ENCODE results near the gene KCNMB1. TPM values are rescaled to one million over a fixed set of nuclear protein-coding genes. Genes with fewer than 3 reads are reported as not detected.
A peak's percentile ranks its signal among the peaks of the same experiment; 100 is the strongest.

KCNMB1 gene
- total and polyA plus RNA-seq, 3 experiments from 2014 or later, result not detected

GRCh38 chr5:170402508-170402907, 13.3 kb upstream of the KCNMB1 start:
- H3K27ac Mint-ChIP-seq, result no peak overlapping the region
- ChIA-PET POLR2A (no interaction called here), CTCF (no interaction called here)
- no peak overlapping the region for H3K27ac ChIP-seq (ENCODE audit: low read depth, low read length)
- H3K4me1 ChIP-seq (ENCODE audit: insufficient read depth, low read length), result no peaks in the 10 kb centered on the region
- DNase-seq, result no peak
- no peak overlapping the region for H3K4me3 ChIP-seq (ENCODE audit: low read length)
- H3K27me3 ChIP-seq (ENCODE audit: insufficient read depth, low read length, poor library complexity, severe bottlenecking), result no peaks in the 10 kb centered on the region
- no peak overlapping the region for H3K4me3 Mint-ChIP-seq
- no peaks in the 10 kb centered on the region for H3K36me3 Mint-ChIP-seq
- H3K36me3 ChIP-seq (ENCODE audit: insufficient read depth, low read length), result no peaks in the 10 kb centered on the region
- H3K9me3 Mint-ChIP-seq, result no peaks in the 10 kb centered on the region
- no peaks in the 10 kb centered on the region for H3K9me3 ChIP-seq (ENCODE audit: low read length)
- no peaks in the 10 kb centered on the region for H3K4me1 Mint-ChIP-seq
- H3K27me3 Mint-ChIP-seq, result peaks cover 5 to 8% of the 10 kb centered on the region in 2 donors

DNA sequence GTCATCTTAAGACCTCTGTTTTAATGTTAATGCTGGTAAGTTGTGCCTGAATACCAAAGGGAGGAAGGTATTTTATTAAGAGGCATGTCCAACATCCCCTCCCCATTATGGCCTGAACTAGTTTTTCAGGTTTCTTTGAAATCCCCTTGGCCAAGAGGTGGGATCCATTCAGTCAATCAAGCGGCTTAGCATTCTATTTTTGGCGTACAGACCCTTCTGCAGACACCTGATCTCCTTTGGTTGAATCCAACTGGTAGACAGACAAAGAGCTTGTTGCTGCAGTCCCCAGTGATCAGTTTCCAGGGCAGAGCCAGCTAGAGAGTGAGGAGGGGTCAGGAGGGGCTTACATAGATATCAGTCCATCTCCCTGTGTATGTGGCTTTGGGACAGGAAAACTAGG, 7.9 kb upstream of the KCNMB1 start:
- CTCF ChIA-PET, result no interaction called here
- Histone ChIP-seq H3K36me3 (ENCODE audit: insufficient read depth, low read length) (no peaks in the 10 kb centered on the region), H3K4me1 (ENCODE audit: insufficient read depth, low read length) (peaks cover 16% of the 10 kb centered on the region), H3K27me3 (ENCODE audit: insufficient read depth, low read length, poor library complexity, severe bottlenecking) (no peaks in the 10 kb centered on the region), H3K4me3 (ENCODE audit: low read length) (no peak overlapping the region), H3K9me3 (ENCODE audit: low read length) (no peaks in the 10 kb centered on the region), H3K27ac (ENCODE audit: low read depth, low read length) (no peak overlapping the region)
- H3K4me1 Mint-ChIP-seq, result peaks cover 12 to 17% (median 14%) of the 10 kb centered on the region in 3 donors
- no peaks in the 10 kb centered on the region for H3K9me3 Mint-ChIP-seq
- POLR2A ChIA-PET, result no interaction called here
- H3K36me3 Mint-ChIP-seq, result no peaks in the 10 kb centered on the region
- no peak for DNase-seq
- H3K27ac Mint-ChIP-seq, result no peak overlapping the region
- peaks cover 6 to 7% of the 10 kb centered on the region in 2 donors for H3K27me3 Mint-ChIP-seq
- H3K4me3 Mint-ChIP-seq, result no peak overlapping the region

DNA sequence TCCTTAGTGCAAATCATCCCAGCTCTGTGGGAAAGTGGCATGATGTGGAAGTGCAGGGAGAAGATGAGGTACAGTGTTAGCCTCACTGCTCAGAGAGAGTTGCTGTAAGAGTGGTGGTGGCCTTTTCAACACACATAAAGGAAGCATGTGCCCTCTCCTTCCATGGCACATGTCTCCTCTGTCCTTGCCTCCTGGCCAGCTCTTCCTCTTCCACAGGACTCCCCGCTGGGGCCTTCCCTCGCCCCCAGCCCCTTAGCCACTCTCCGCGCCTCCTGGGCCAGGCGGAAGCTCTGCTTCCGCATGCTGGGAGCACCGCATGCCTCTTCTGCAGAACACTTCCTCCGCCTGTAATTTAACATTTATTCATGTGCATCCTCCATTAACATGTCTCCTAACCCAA, 4.8 kb upstream of the KCNMB1 start:
- POLR2A ChIA-PET, result no interaction called here
- Histone ChIP-seq H3K4me1 (ENCODE audit: insufficient read depth, low read length) (peaks cover 16% of the 10 kb centered on the region), H3K27ac (ENCODE audit: low read depth, low read length) (no peak overlapping the region), H3K9me3 (ENCODE audit: low read length) (no peaks in the 10 kb centered on the region), H3K36me3 (ENCODE audit: insufficient read depth, low read length) (no peaks in the 10 kb centered on the region), H3K4me3 (ENCODE audit: low read length) (peak overlapping the region; percentile 19), H3K27me3 (ENCODE audit: insufficient read depth, low read length, poor library complexity, severe bottlenecking) (no peaks in the 10 kb centered on the region)
- CTCF ChIA-PET, result no interaction called here
- Mint-ChIP-seq H3K36me3 (no peaks in the 10 kb centered on the region), H3K4me3 (peak overlapping the region in 1 of 7 donors; percentile 47), H3K9me3 (no peaks in the 10 kb centered on the region), H3K27me3 (peaks cover 7 to 15% of the 10 kb centered on the region in 2 donors), H3K4me1 (peaks cover 12 to 18% (median 17%) of the 10 kb centered on the region in 3 donors), H3K27ac (peak overlapping the region in 2 of 8 donors; percentile 4 to 73)
- no peak for DNase-seq

- Histone ChIP-seq H3K4me3 (ENCODE audit: low read length) (peak overlapping the region; percentile 19), H3K36me3 (ENCODE audit: insufficient read depth, low read length) (no peaks in the 10 kb centered on the region), H3K4me1 (ENCODE audit: insufficient read depth, low read length) (peaks cover 16% of the 10 kb centered on the region), H3K9me3 (ENCODE audit: low read length) (no peaks in the 10 kb centered on the region), H3K27ac (ENCODE audit: low read depth, low read length) (no peak overlapping the region), H3K27me3 (ENCODE audit: insufficient read depth, low read length, poor library complexity, severe bottlenecking) (no peaks in the 10 kb centered on the region)
- no peak for DNase-seq
- peaks cover 5 to 21% of the 10 kb centered on the region in 2 donors for H3K27me3 Mint-ChIP-seq
- H3K27ac Mint-ChIP-seq, result peak overlapping the region in 7 of 8 donors; percentile 19 to 81 (median 51)
- H3K9me3 Mint-ChIP-seq, result no peaks in the 10 kb centered on the region
- H3K36me3 Mint-ChIP-seq, result no peaks in the 10 kb centered on the region
- H3K4me3 Mint-ChIP-seq, result peak overlapping the region in 5 of 7 donors; percentile 47 to 61 (median 57)
- CTCF ChIA-PET, result no interaction called here
- peaks cover 12 to 18% (median 17%) of the 10 kb centered on the region in 3 donors for H3K4me1 Mint-ChIP-seq
- POLR2A ChIA-PET, result no interaction called here
These were observed 4.1 kb upstream of the KCNMB1 start for GRCh38 chr5:170393235-170393634.

GRCh38 chr5:170390472-170390871, 1.3 kb upstream of the KCNMB1 start:
- Histone ChIP-seq H3K4me3 (ENCODE audit: low read length) (no peak overlapping the region), H3K27ac (ENCODE audit: low read depth, low read length) (no peak overlapping the region), H3K36me3 (ENCODE audit: insufficient read depth, low read length) (no peaks in the 10 kb centered on the region), H3K4me1 (ENCODE audit: insufficient read depth, low read length) (peaks cover 16% of the 10 kb centered on the region), H3K9me3 (ENCODE audit: low read length) (no peaks in the 10 kb centered on the region), H3K27me3 (ENCODE audit: insufficient read depth, low read length, poor library complexity, severe bottlenecking) (no peaks in the 10 kb centered on the region)
- ChIA-PET POLR2A (no interaction called here), CTCF (no interaction called here)
- no peaks in the 10 kb centered on the region for H3K36me3 Mint-ChIP-seq
- H3K4me1 Mint-ChIP-seq, result peaks cover 12 to 18% (median 17%) of the 10 kb centered on the region in 3 donors
- DNase-seq, result no peak
- peaks cover 10 to 37% of the 10 kb centered on the region in 2 donors for H3K27me3 Mint-ChIP-seq
- no peak overlapping the region for H3K27ac Mint-ChIP-seq
- H3K9me3 Mint-ChIP-seq, result no peaks in the 10 kb centered on the region
- H3K4me3 Mint-ChIP-seq, result no peak overlapping the region

DNA sequence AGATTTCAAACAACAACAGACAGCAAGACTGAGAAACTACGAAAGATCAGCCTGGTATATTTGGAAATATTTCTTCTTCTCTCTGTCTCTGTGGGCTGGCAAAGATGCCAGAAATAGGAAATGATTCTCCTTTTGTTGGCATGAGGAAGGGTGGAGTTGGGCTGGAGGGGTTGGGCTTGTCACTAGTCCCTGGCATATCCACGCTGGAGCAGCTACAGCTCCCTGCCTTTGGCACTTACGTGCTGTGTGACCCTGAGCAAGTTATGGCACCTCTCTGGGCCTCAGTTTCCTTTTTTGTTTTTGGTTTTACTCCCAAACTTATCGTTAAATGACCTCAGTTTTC, 354 bp upstream of the KCNMB1 start:
- H3K9me3 Mint-ChIP-seq, result no peaks in the 10 kb centered on the region
- Histone ChIP-seq H3K36me3 (ENCODE audit: insufficient read depth, low read length) (no peaks in the 10 kb centered on the region), H3K9me3 (ENCODE audit: low read length) (no peaks in the 10 kb centered on the region), H3K27ac (ENCODE audit: low read depth, low read length) (no peak overlapping the region), H3K4me1 (ENCODE audit: insufficient read depth, low read length) (peaks cover 16% of the 10 kb centered on the region), H3K4me3 (ENCODE audit: low read length) (no peak overlapping the region), H3K27me3 (ENCODE audit: insufficient read depth, low read length, poor library complexity, severe bottlenecking) (no peaks in the 10 kb centered on the region)
- H3K27me3 Mint-ChIP-seq, result peaks cover 10 to 32% of the 10 kb centered on the region in 2 donors
- ChIA-PET POLR2A (no interaction called here), CTCF (no interaction called here)
- H3K4me1 Mint-ChIP-seq, result peaks cover 12 to 18% (median 17%) of the 10 kb centered on the region in 3 donors
- H3K27ac Mint-ChIP-seq, result no peak overlapping the region
- no peak for DNase-seq
- H3K36me3 Mint-ChIP-seq, result no peaks in the 10 kb centered on the region
- H3K4me3 Mint-ChIP-seq, result no peak overlapping the region

GRCh38 chr5:170387775-170388639, 1.2 kb downstream of the KCNMB1 start:
- Mint-ChIP-seq H3K27me3 (peaks cover 10 to 32% of the 10 kb centered on the region in 2 donors), H3K36me3 (no peaks in the 10 kb centered on the region), H3K4me1 (peaks cover under 1 to 5% (median 4%) of the 10 kb centered on the region in 3 donors), H3K9me3 (no peaks in the 10 kb centered on the region), H3K27ac (no peak overlapping the region), H3K4me3 (no peak overlapping the region)
- Histone ChIP-seq H3K36me3 (ENCODE audit: insufficient read depth, low read length) (no peaks in the 10 kb centered on the region), H3K4me3 (ENCODE audit: low read length) (no peak overlapping the region), H3K4me1 (ENCODE audit: insufficient read depth, low read length) (peaks cover 2% of the 10 kb centered on the region), H3K27me3 (ENCODE audit: insufficient read depth, low read length, poor library complexity, severe bottlenecking) (no peaks in the 10 kb centered on the region), H3K9me3 (ENCODE audit: low read length) (no peaks in the 10 kb centered on the region), H3K27ac (ENCODE audit: low read depth, low read length) (no peak overlapping the region)
- ChIA-PET CTCF (interaction anchor here (1.3 kb wide), 1 partner anchor 18 kb away, joined by 4 read pairs; no protein-coding TSS in a partner anchor), POLR2A (no interaction called here)
- no peak for DNase-seq

GRCh38 chr5:170386743-170387395, 2.3 kb downstream of the KCNMB1 start:
- H3K4me3 ChIP-seq (ENCODE audit: low read length), result no peak overlapping the region
- H3K27me3 ChIP-seq (ENCODE audit: insufficient read depth, low read length, poor library complexity, severe bottlenecking), result no peaks in the 10 kb centered on the region
- no peaks in the 10 kb centered on the region for H3K36me3 ChIP-seq (ENCODE audit: insufficient read depth, low read length)
- Mint-ChIP-seq H3K4me3 (no peak overlapping the region), H3K36me3 (no peaks in the 10 kb centered on the region), H3K27me3 (peaks cover 8 to 32% of the 10 kb centered on the region in 2 donors), H3K4me1 (peaks cover 0 to 4% (median 0%) of the 10 kb centered on the region in 3 donors), H3K27ac (no peak overlapping the region), H3K9me3 (no peaks in the 10 kb centered on the region)
- no peaks in the 10 kb centered on the region for H3K9me3 ChIP-seq (ENCODE audit: low read length)
- ChIA-PET POLR2A (no interaction called here), CTCF (interaction anchor here (1.3 kb wide), 1 partner anchor 20 kb away, joined by 4 read pairs; no protein-coding TSS in a partner anchor)
- H3K4me1 ChIP-seq (ENCODE audit: insufficient read depth, low read length), result no peaks in the 10 kb centered on the region
- no peak overlapping the region for H3K27ac ChIP-seq (ENCODE audit: low read depth, low read length)
- DNase-seq, result no peak

All from CD8-positive, alpha-beta memory T cell (primary cell).